ENCODE data around the gene CAMTA1.
"Not testable (repeated sequence)": the region's sequence is repeated elsewhere in the genome, so short reads cannot be mapped to it uniquely, and the experiment has no call there.

Gene CAMTA1

DNA sequence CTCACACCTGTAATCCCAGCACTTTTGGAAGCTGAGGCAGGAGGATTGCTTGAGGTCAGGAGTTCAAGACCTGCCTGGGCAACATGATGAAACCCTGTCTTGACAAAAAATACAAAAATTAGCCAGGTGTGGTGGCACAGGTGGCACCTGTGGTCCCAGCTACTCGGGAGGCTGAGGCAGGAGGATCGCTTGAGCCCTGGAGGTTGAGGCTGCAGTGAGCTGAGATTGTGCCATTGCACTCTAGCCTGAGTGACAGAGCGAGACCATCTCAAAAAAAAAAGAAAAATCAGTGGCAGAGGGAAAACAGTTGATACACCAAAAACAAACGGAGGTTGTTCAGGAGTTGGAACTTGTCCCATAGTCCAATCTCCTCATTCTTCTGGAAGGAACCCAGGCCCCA lies 904.1 kb downstream of the CAMTA1 start:
- TF ChIP-seq SCRT1 (tag by site-specific recombination; IDR thresholded peaks at IDR 0.05; ENCODE audit: borderline replicate concordance), result peak; percentile 41; the same call in 1 of the 2 replicates
- H3K9me3 ChIP-seq (ENCODE audit: control insufficient read depth, insufficient read depth, low read depth, low read length); H3K27ac ChIP-seq (ENCODE audit: extremely low read depth, low read depth, low read length); H3K36me3 ChIP-seq (ENCODE audit: control insufficient read depth in 2 of 2, insufficient read depth in 1 of 2, low read length in 2 of 2); POLR2A ChIA-PET; H3K4me3 ChIP-seq (ENCODE audit: low read depth, low read length); H3K4me1 ChIP-seq (ENCODE audit: control insufficient read depth, insufficient read depth, low read length): not testable (repeated sequence)
- CTCF ChIA-PET, result interaction anchor here (0.6 to 0.9 kb wide), 2 partner anchors 66 to 76 kb away, joined by 4 read pairs; no protein-coding TSS in a partner anchor

DNA sequence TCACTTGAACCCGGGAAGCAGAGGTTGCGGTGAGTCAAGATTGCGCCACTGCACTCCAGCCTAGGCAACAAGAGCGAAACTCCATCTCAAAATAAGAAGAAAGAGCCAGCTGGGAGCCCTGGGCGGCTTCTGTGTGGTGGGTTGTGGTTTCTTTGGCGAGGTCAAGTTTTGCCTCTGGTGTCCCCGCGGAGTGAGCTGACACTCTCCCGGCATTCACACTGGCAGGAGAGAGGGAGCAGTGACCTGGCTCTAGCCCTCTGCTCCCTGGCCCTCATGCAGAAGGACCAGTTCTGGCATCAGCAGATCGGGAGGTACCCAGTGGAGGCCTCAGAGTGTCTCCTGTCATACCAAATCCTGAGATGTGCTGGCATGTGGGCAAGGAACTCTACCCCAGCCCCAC lies 904.8 kb downstream of the CAMTA1 start:
- Histone ChIP-seq H3K4me1 (ENCODE audit: control insufficient read depth, insufficient read depth, low read length) (no peaks in the 10 kb centered on the region), H3K36me3 (ENCODE audit: control insufficient read depth in 2 of 2, insufficient read depth in 1 of 2, low read length in 2 of 2) (no peaks in the 10 kb centered on the region), H3K4me3 (ENCODE audit: low read depth, low read length) (no peak overlapping the region), H3K27ac (ENCODE audit: extremely low read depth, low read depth, low read length) (no peak overlapping the region), H3K9me3 (ENCODE audit: control insufficient read depth, insufficient read depth, low read depth, low read length) (no peaks in the 10 kb centered on the region)
- ChIA-PET POLR2A (no interaction called here), CTCF (interaction anchor here (0.6 kb wide), 1 partner anchor 77 kb away, joined by 4 read pairs; no protein-coding TSS in a partner anchor)
- no peak for TF ChIP-seq ZNF521 (tag by site-specific recombination; IDR thresholded peaks at IDR 0.05)
- no peak for TF ChIP-seq ZEB2 (tag by site-specific recombination; IDR thresholded peaks at IDR 0.05)
- TF ChIP-seq ZNF747 (tag by site-specific recombination; IDR thresholded peaks at IDR 0.05), result no peak
- TF ChIP-seq ZFP41 (tag by site-specific recombination; IDR thresholded peaks at IDR 0.05; ENCODE audit: borderline replicate concordance), result no peak
- no peak for TF ChIP-seq ZNF391 (tag by site-specific recombination; IDR thresholded peaks at IDR 0.05; ENCODE audit: borderline replicate concordance, low read depth)
- TF ChIP-seq MEIS1 (CRISPR knock-in tag; IDR thresholded peaks at IDR 0.05; ENCODE audit: borderline replicate concordance), result no peak
- TF ChIP-seq KLF9 (tag by site-specific recombination; IDR thresholded peaks at IDR 0.05; ENCODE audit: low read depth), result no peak
- TF ChIP-seq, protein P1, sequence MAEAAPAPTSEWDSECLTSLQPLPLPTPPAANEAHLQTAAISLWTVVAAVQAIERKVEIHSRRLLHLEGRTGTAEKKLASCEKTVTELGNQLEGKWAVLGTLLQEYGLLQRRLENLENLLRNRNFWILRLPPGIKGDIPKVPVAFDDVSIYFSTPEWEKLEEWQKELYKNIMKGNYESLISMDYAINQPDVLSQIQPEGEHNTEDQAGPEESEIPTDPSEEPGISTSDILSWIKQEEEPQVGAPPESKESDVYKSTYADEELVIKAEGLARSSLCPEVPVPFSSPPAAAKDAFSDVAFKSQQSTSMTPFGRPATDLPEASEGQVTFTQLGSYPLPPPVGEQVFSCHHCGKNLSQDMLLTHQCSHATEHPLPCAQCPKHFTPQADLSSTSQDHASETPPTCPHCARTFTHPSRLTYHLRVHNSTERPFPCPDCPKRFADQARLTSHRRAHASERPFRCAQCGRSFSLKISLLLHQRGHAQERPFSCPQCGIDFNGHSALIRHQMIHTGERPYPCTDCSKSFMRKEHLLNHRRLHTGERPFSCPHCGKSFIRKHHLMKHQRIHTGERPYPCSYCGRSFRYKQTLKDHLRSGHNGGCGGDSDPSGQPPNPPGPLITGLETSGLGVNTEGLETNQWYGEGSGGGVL (tag by site-specific recombination; IDR thresholded peaks at IDR 0.05), result no peak

DNA sequence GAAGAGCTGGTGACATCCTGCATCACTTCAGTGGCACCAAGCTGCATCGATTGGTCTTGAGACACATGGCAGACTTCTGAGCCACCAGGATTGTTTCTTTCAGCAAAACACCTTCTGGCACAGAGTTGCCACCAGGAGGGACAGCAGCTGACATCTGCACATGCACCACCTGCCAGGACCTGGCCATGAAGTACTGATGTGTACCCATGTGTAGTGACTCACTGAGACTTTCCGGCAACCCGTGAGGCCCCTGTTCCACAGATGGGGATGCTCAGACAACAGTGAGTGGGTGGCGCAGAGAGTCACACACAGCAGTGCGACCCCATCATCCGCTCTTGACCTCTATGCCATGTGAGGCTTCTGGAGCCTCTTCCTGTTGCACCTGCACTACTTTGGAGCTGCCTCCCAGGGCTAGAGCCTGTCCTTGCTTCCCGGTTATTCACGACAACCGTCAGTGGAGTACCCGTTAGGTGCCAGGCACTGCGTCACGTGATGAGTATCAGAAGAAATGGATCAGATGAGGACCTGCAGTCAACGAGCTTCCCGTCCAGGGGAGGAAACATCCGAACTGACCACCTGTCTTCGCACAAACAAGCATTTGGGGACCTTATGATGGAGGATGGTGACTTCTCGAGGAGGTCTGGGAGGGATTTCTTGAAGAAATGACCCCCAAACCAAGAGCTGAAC lies 905.4 kb downstream of the CAMTA1 start:
- ChIA-PET CTCF (interaction anchor here (0.6 to 1.6 kb wide), 3 partner anchors 23 to 284 kb away, joined by 3 to 4 read pairs (median 4); no protein-coding TSS in a partner anchor), POLR2A (no interaction called here)
- no peak overlapping the region for H3K4me3 ChIP-seq (ENCODE audit: low read depth, low read length)
- TF ChIP-seq YY1 (tag by site-specific recombination; IDR thresholded peaks at IDR 0.05) (no peak), ZNF350 (tag by site-specific recombination; IDR thresholded peaks at IDR 0.05) (no peak), ZNF16 (tag by site-specific recombination; IDR thresholded peaks at IDR 0.05; ENCODE audit: low read depth) (no peak), KLF8 (tag by site-specific recombination; IDR thresholded peaks at IDR 0.05) (no peak), FEZF1 (tag by site-specific recombination; IDR thresholded peaks at IDR 0.05) (no peak), ZNF544 (tag by site-specific recombination; IDR thresholded peaks at IDR 0.05) (no peak), ZNF112 (tag by site-specific recombination; IDR thresholded peaks at IDR 0.05) (no peak), HOXD13 (CRISPR knock-in tag; IDR thresholded peaks at IDR 0.05; ENCODE audit: borderline replicate concordance) (no peak), ZFP37 (tag by site-specific recombination; IDR thresholded peaks at IDR 0.05) (no peak), ZNF785 (tag by site-specific recombination; IDR thresholded peaks at IDR 0.05) (no peak), KLF10 (tag by site-specific recombination; IDR thresholded peaks at IDR 0.05) (no peak), ZNF473 (tag by site-specific recombination; IDR thresholded peaks at IDR 0.05) (no peak), SP7 (tag by site-specific recombination; IDR thresholded peaks at IDR 0.05) (no peak), ZNF202 (tag by site-specific recombination; IDR thresholded peaks at IDR 0.05; ENCODE audit: borderline replicate concordance) (no peak), ZFP41 (tag by site-specific recombination; IDR thresholded peaks at IDR 0.05; ENCODE audit: borderline replicate concordance) (no peak)
- TF ChIP-seq, protein P2, sequence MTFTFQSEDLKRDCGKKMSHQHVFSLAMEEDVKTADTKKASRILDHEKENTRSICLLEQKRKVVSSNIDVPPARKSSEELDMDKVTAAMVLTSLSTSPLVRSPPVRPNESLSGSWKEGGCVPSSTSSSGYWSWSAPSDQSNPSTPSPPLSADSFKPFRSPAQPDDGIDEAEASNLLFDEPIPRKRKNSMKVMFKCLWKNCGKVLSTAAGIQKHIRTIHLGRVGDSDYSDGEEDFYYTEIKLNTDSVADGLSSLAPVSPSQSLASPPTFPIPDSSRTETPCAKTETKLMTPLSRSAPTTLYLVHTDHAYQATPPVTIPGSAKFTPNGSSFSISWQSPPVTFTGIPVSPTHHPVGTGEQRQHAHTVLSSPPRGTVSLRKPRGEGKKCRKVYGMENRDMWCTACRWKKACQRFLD (tag by site-specific recombination; IDR thresholded peaks at IDR 0.05), result no peak
- no peak overlapping the region for H3K27ac ChIP-seq (ENCODE audit: extremely low read depth, low read depth, low read length)
- H3K9me3 ChIP-seq (ENCODE audit: control insufficient read depth, insufficient read depth, low read depth, low read length), result no peaks in the 10 kb centered on the region
- no peaks in the 10 kb centered on the region for H3K36me3 ChIP-seq (ENCODE audit: control insufficient read depth in 2 of 2, insufficient read depth in 1 of 2, low read length in 2 of 2)
- no peaks in the 10 kb centered on the region for H3K4me1 ChIP-seq (ENCODE audit: control insufficient read depth, insufficient read depth, low read length)

Data from HEK293 (cell line).